Type B pancreatic cell (in vitro differentiated cells): ENCODE results near the gene SFRP2. TPM values are rescaled to one million over a fixed set of nuclear protein-coding genes. Genes with fewer than 3 reads are reported as not detected.

ENCODE experiments used
- DNase-seq: peaks from one replicate; pipeline ENCODE4 v3.0.0; 2021; ENCODE audit warnings: mixed read lengths; ENCODE audit not compliant: unreplicated experiment; ENCODE audit errors: extremely low spot score
- H3K27ac Mint-ChIP-seq: 2 replicates; pipeline ENCODE4 v1.8.0; 2021; ENCODE audit warnings: mild to moderate bottlenecking, mixed read lengths
- H3K27me3 Mint-ChIP-seq: 2 replicates; pipeline ENCODE4 v1.8.0; 2021; ENCODE audit warnings: mixed read lengths
- H3K36me3 Mint-ChIP-seq: 2 replicates; pipeline ENCODE4 v1.8.0; 2021; ENCODE audit warnings: mixed read lengths
- H3K4me1 Mint-ChIP-seq: one replicate; pipeline ENCODE4 v1.8.0; 2021; ENCODE audit warnings: mixed read lengths; ENCODE audit not compliant: unreplicated experiment
- H3K4me3 Mint-ChIP-seq: 2 replicates; pipeline ENCODE4 v1.8.0; 2021; ENCODE audit warnings: mild to moderate bottlenecking, mixed read lengths
- H3K9me3 Mint-ChIP-seq: 2 replicates; pipeline ENCODE4 v1.8.0; 2021; ENCODE audit warnings: mixed read lengths
- CTCF ChIP-seq: fragments of 200-600 bp; sonication (generic); conservative IDR thresholded peaks from 2 replicates; pipeline ENCODE4 v1.5.0; 2021; ENCODE audit warnings: antibody characterized with exemption, mild to moderate bottlenecking
- total RNA-seq: library from RNA; stranded (reverse); gene quantifications from 2 replicates; pipeline ENCODE4 v1.2.1, GENCODE V29; 2021; ENCODE audit warnings: low replicate concordance

SFRP2 gene
- total RNA-seq, 1 donor from 2014 or later = 31.9 TPM

GRCh38 chr4:153771046-153771445 is 17.8 kb downstream of the SFRP2 start:
- no peaks in the 10 kb centered on the region for H3K36me3 Mint-ChIP-seq
- H3K4me1 Mint-ChIP-seq = no peaks in the 10 kb centered on the region
- TF ChIP-seq CTCF = no peak
- DNase-seq = no peak
- no peak overlapping the region for H3K4me3 Mint-ChIP-seq
- no peak overlapping the region for H3K27ac Mint-ChIP-seq
- no peaks in the 10 kb centered on the region for H3K27me3 Mint-ChIP-seq
- H3K9me3 Mint-ChIP-seq = no peaks in the 10 kb centered on the region

GRCh38 chr4:153766758-153767157 is 22.1 kb downstream of the SFRP2 start:
- no peak overlapping the region for H3K27ac Mint-ChIP-seq
- H3K36me3 Mint-ChIP-seq = no peaks in the 10 kb centered on the region
- no peak for TF ChIP-seq CTCF
- peaks cover 25% of the 10 kb centered on the region for H3K4me1 Mint-ChIP-seq
- peaks cover 2% of the 10 kb centered on the region for H3K9me3 Mint-ChIP-seq
- H3K27me3 Mint-ChIP-seq = peaks cover 18% of the 10 kb centered on the region
- DNase-seq = no peak
- H3K4me3 Mint-ChIP-seq = no peak overlapping the region

- H3K36me3 Mint-ChIP-seq = no peaks in the 10 kb centered on the region
Measured at GRCh38 chr4:153765894-153766293, 23.0 kb downstream of the SFRP2 start.

GRCh38 chr4:153764601-153765368 is 24.1 kb downstream of the SFRP2 start:
- H3K27ac Mint-ChIP-seq = no peak overlapping the region
- peaks cover 27% of the 10 kb centered on the region for H3K4me1 Mint-ChIP-seq
- peaks cover 9% of the 10 kb centered on the region for H3K9me3 Mint-ChIP-seq
- TF ChIP-seq CTCF = no peak
- H3K36me3 Mint-ChIP-seq = no peaks in the 10 kb centered on the region
- H3K4me3 Mint-ChIP-seq = peak overlapping the region; percentile 39
- peaks cover 29% of the 10 kb centered on the region for H3K27me3 Mint-ChIP-seq
- no peak for DNase-seq

More at GRCh38 chr4:153765894-153766293, 23.0 kb downstream of the SFRP2 start:
- H3K27ac Mint-ChIP-seq = no peak overlapping the region
- H3K4me1 Mint-ChIP-seq = peaks cover 27% of the 10 kb centered on the region
- H3K4me3 Mint-ChIP-seq = no peak overlapping the region
- DNase-seq = no peak
- TF ChIP-seq CTCF = no peak
- H3K9me3 Mint-ChIP-seq = peaks cover 9% of the 10 kb centered on the region
- H3K27me3 Mint-ChIP-seq = peaks cover 25% of the 10 kb centered on the region

- TF ChIP-seq CTCF = peak; percentile 65
- H3K27ac Mint-ChIP-seq = no peak overlapping the region
- no peak overlapping the region for H3K4me3 Mint-ChIP-seq
- H3K9me3 Mint-ChIP-seq = peaks cover 9% of the 10 kb centered on the region
- DNase-seq = no peak
- no peaks in the 10 kb centered on the region for H3K36me3 Mint-ChIP-seq
- H3K27me3 Mint-ChIP-seq = peaks cover 38% of the 10 kb centered on the region
- peaks cover 33% of the 10 kb centered on the region for H3K4me1 Mint-ChIP-seq
Measured at GRCh38 chr4:153763404-153763803, 25.5 kb downstream of the SFRP2 start.
